Hepatocyte (in vitro differentiated cells): ENCODE data around the gene ART4. TPM values are rescaled to one million over a fixed set of nuclear protein-coding genes. Genes with fewer than 3 reads are reported as not detected.

ENCODE experiments used
- DNase-seq: peaks from one replicate; pipeline ENCODE4 v3.0.0-alpha.2; 2016; ENCODE audit warnings: low spot score
- H2AFZ ChIP-seq: fragments of 200-600 bp; sonication (generic); 2 replicates; pipeline ENCODE4 v1.6.0; 2016; ENCODE audit warnings: antibody characterized with exemption, mild to moderate bottlenecking
- H3K27ac ChIP-seq: fragments of 200-600 bp; sonication (generic); 2 replicates; pipeline ENCODE4 v1.5.1; 2016; ENCODE audit warnings: mild to moderate bottlenecking
- H3K27me3 ChIP-seq: fragments of 200-600 bp; sonication (generic); 2 replicates; pipeline ENCODE4 v1.6.1; 2016
- H3K36me3 ChIP-seq: fragments of 200-600 bp; sonication (generic); replicated peaks from 2 replicates; pipeline ENCODE4 v1.5.1; 2016; ENCODE audit warnings: low read depth; ENCODE audit not compliant: insufficient read depth
- H3K4me1 ChIP-seq: fragments of 200-600 bp; sonication (generic); 2 replicates; pipeline ENCODE4 v1.5.1; 2016; ENCODE audit warnings: mild to moderate bottlenecking, moderate library complexity; ENCODE audit not compliant: insufficient read depth
- H3K4me2 ChIP-seq: fragments of 200-600 bp; sonication (generic); 2 replicates; pipeline ENCODE4 v1.6.0; 2016
- H3K4me3 ChIP-seq: fragments of 200-600 bp; sonication (generic); 2 replicates; pipeline ENCODE4 v1.5.1; 2016; ENCODE audit warnings: mild to moderate bottlenecking
- H3K79me2 ChIP-seq: fragments of 200-600 bp; sonication (generic); 2 replicates; pipeline ENCODE4 v1.6.0; 2017; ENCODE audit warnings: mild to moderate bottlenecking
- H3K9me2 ChIP-seq: fragments of 200-600 bp; sonication (generic); replicated peaks from 2 replicates; pipeline ENCODE4 v1.6.0; 2017; ENCODE audit warnings: mild to moderate bottlenecking; ENCODE audit not compliant: insufficient read depth
- H3K9me3 ChIP-seq: fragments of 200-600 bp; sonication (generic); 2 replicates; pipeline ENCODE4 v1.5.1; 2016; ENCODE audit warnings: low read depth, mild to moderate bottlenecking
- H4K20me1 ChIP-seq: fragments of 200-600 bp; sonication (generic); 2 replicates; pipeline ENCODE4 v1.6.0; 2016; ENCODE audit warnings: mild to moderate bottlenecking; ENCODE audit not compliant: insufficient read depth, poor library complexity, severe bottlenecking
- CTCF ChIP-seq: fragments of 200-600 bp; sonication (generic); IDR thresholded peaks from 2 replicates; pipeline ENCODE4 v1.5.1; 2016; ENCODE audit warnings: antibody characterized with exemption, mild to moderate bottlenecking; ENCODE audit not compliant: poor library complexity
- EZH2 ChIP-seq: fragments of 200-600 bp; sonication (generic); IDR thresholded peaks from 2 replicates; pipeline ENCODE4 v1.6.1; 2016; ENCODE audit warnings: antibody characterized with exemption, mild to moderate bottlenecking, borderline replicate concordance
- EZH2phosphoT487 ChIP-seq: fragments of 200-600 bp; sonication (generic); IDR thresholded peaks from one replicate; pipeline ENCODE4 v1.6.1; 2018; ENCODE audit warnings: antibody characterized with exemption, mild to moderate bottlenecking, low read depth, moderate library complexity; ENCODE audit not compliant: unreplicated experiment, severe bottlenecking
- WGBS: methylation state at CpG from one replicate; pipeline ENCODE4 v1.1.6; 2016; ENCODE audit warnings: low lambda C conversion rate; ENCODE audit errors: missing lambda C conversion rate; 5-methylcytosine and 5-hydroxymethylcytosine counted together
- polyA plus RNA-seq: library from polyadenylated mRNA; unstranded; fragments of >200 nt; fragmentation: Nextera tagmentation; extraction: Ambion mirVana; gene quantifications from 2 replicates; pipeline ENCODE4 v1.2.1, GENCODE V29; 2016
- total RNA-seq: library from RNA; depleted of rRNA; stranded (reverse); fragments of >200 nt; gene quantifications from 2 replicates; pipeline ENCODE4 v1.2.3, GENCODE V29; 2014

The ART4 gene
- total and polyA plus RNA-seq, 2 experiments from 2014 or later = 4.9 to 7.3 TPM

DNA sequence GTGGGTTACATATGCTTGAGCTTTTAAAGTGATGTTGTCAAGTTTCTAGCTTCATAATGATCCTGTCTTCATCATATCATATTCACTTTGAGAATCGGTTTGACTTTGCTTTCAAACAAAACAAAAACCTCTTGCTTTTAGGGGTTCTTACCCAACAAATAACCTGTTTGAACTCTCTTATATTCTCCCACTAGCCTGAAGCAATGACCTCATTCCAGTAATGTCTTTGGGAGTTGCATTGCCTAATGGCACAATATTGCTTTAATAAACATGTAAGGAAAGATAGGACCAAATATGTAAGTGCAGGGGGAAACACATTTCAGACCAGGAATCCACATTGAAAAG lies 67.7 kb downstream of the ART4 start:
- 41% methylated on average over 1 of the region's 1 CpG for WGBS

More for the DNA sequence above, 67.7 kb downstream of the ART4 start:
- no peak for DNase-seq
- Histone ChIP-seq H3K9me3 (no peaks in the 10 kb centered on the region), H3K79me2 (peaks cover 39% of the 10 kb centered on the region), H3K27ac (peak overlapping the region; percentile 98), H3K4me2 (peak overlapping the region; percentile 82), H3K27me3 (no peaks in the 10 kb centered on the region), H2AFZ (peak overlapping the region; percentile 32), H3K4me1 (peaks cover 31% of the 10 kb centered on the region), H3K9me2 (no peaks in the 10 kb centered on the region), H4K20me1 (no peaks in the 10 kb centered on the region), H3K4me3 (peak overlapping the region; percentile 84), H3K36me3 (no peaks in the 10 kb centered on the region)
- TF ChIP-seq CTCF (no peak), EZH2phosphoT487 (no peak), EZH2 (no peak)

Other genes with a start within 250 kb of the ART4 start
- gene GUCY2C, start 146.9 kb downstream of the ART4 start, total RNA-seq = 47.6 and 48.1 TPM in 2 replicates
- 12.9 and 26.5 TPM in 2 replicates for gene GUCY2C, start 146.9 kb downstream of the ART4 start, polyA plus RNA-seq
- gene WBP11, start 40.0 kb downstream of the ART4 start, total RNA-seq = 22.8 and 26.6 TPM in 2 replicates
- 39.3 and 54.2 TPM in 2 replicates for gene WBP11, start 40.0 kb downstream of the ART4 start, polyA plus RNA-seq
- gene C12orf60, start 39.9 kb downstream of the ART4 start, total RNA-seq = 1.5 and 2.3 TPM in 2 replicates
- 0.17 and 2.0 TPM in 2 replicates for gene C12orf60, start 39.9 kb downstream of the ART4 start, polyA plus RNA-seq
- 1.7 and 3.2 TPM in 2 replicates for gene SMCO3, start 29.3 kb downstream of the ART4 start, total RNA-seq
- gene SMCO3, start 29.3 kb downstream of the ART4 start, polyA plus RNA-seq = 1.4 and 2.9 TPM in 2 replicates
- gene MGP, start 42.3 kb upstream of the ART4 start, total RNA-seq = 115 and 117 TPM in 2 replicates
- 561 and 646 TPM in 2 replicates for gene MGP, start 42.3 kb upstream of the ART4 start, polyA plus RNA-seq
- 48.0 and 49.7 TPM in 2 replicates for gene ERP27, start 95.0 kb upstream of the ART4 start, total RNA-seq
- 53.7 and 60.0 TPM in 2 replicates for gene ERP27, start 95.0 kb upstream of the ART4 start, polyA plus RNA-seq
- 13.3 and 20.4 TPM in 2 replicates for gene ARHGDIB, start 118.1 kb upstream of the ART4 start, total RNA-seq
- gene ARHGDIB, start 118.1 kb upstream of the ART4 start, polyA plus RNA-seq = 14.2 and 24.5 TPM in 2 replicates
- gene PDE6H, start 129.5 kb upstream of the ART4 start, total RNA-seq = not detected in 2 replicates
- gene PDE6H, start 129.5 kb upstream of the ART4 start, polyA plus RNA-seq = not detected in 2 replicates